ENCODE measurements around the gene ABLIM1.
A peak's percentile ranks its signal among the peaks of the same experiment; 100 is the strongest.

DNA sequence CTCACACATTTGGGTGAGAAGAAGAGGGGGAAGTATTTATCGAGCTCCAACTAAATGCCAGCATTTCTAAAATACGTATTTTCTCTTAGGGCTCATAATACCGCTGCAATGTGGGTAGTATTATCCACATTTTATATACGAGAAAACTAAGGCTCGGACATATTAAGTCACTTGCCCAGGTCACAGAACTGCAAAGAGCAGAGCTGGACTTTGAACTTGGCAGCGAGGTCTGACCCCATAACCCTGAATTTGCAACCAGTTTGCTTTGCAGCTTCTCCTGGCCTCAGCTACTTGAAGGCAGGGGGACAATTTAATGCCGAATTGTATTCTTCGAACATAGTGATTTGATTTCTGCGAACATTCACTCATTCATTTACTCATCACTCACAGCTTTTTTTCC lies 7.2 kb downstream of the ABLIM1 start:
- peak; percentile 31 for TF ChIP-seq POLR2A (IDR thresholded peaks at IDR 0.05)
- TF ChIP-seq, protein P1, sequence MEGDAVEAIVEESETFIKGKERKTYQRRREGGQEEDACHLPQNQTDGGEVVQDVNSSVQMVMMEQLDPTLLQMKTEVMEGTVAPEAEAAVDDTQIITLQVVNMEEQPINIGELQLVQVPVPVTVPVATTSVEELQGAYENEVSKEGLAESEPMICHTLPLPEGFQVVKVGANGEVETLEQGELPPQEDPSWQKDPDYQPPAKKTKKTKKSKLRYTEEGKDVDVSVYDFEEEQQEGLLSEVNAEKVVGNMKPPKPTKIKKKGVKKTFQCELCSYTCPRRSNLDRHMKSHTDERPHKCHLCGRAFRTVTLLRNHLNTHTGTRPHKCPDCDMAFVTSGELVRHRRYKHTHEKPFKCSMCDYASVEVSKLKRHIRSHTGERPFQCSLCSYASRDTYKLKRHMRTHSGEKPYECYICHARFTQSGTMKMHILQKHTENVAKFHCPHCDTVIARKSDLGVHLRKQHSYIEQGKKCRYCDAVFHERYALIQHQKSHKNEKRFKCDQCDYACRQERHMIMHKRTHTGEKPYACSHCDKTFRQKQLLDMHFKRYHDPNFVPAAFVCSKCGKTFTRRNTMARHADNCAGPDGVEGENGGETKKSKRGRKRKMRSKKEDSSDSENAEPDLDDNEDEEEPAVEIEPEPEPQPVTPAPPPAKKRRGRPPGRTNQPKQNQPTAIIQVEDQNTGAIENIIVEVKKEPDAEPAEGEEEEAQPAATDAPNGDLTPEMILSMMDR (IDR thresholded peaks at IDR 0.05), result no peak
